A549 (cell line): Measurements from ENCODE around the gene SCGB1C2. TPM values are rescaled to one million over a fixed set of nuclear protein-coding genes. Genes with fewer than 3 reads are reported as not detected.

Source experiments
- ATAC-seq, 2 experiments: fragments of 200-7000 bp in 1 of 2; fragments of >200 bp in 1 of 2; cut with Nextera tagmentation in 1 of 2; cut with Tn5 transposase in 1 of 2; 3 replicates each; pipeline versions ENCODE4 v1.8.0 to v1.9.1; 2018 to 2020; ENCODE audit warnings: mild to moderate bottlenecking in 1 of 2, moderate library complexity in 1 of 2
- CTCF ChIA-PET: fragments of 300-600 bp; sonication (Branson Sonifier 250); formaldehyde crosslinking; extraction: SDS; loops from one replicate; lab custom pipeline; 2021; ENCODE audit warnings: antibody characterized with exemption, inconsistent platforms; lab: Yijun Ruan, JAX
- POLR2A ChIA-PET: fragments of 350-600 bp; formaldehyde crosslinking; extraction: SDS; loops from one replicate; lab custom pipeline; 2021; ENCODE audit warnings: antibody characterized with exemption, inconsistent platforms; lab: Yijun Ruan, JAX
- DNase-seq, 2 experiments: peaks; one replicate each; pipeline versions ENCODE4 v3.0.0 to v3.0.0-alpha.2; 2011 to 2016; ENCODE audit warnings: low read depth in 1 of 2, low spot score in 1 of 2
- FAIRE-seq: peaks from 2 replicates; lab custom pipeline; 2011; peaks lifted over from hg19 to GRCh38; lab: Jason Lieb, UNC
- H3K27ac ChIP-seq, 2 experiments: fragments of >200 bp; sonication (Bioruptor Twin); formaldehyde crosslinking; 3 replicates each; pipeline ENCODE4 v1.5.1; 2016 to 2017
- H3K4me1 ChIP-seq: fragments of >200 bp; sonication (Bioruptor Twin); formaldehyde crosslinking; 3 replicates; pipeline ENCODE4 v1.6.1; 2016
- H3K4me2 ChIP-seq: fragments of >200 bp; sonication (Bioruptor Twin); formaldehyde crosslinking; 3 replicates; pipeline ENCODE4 v1.6.1; 2016
- H3K4me3 ChIP-seq: fragments of >200 bp; sonication (Bioruptor Twin); formaldehyde crosslinking; 3 replicates; pipeline ENCODE4 v1.5.1; 2016
- H3K9me3 ChIP-seq: fragments of >200 bp; sonication (Bioruptor Twin); formaldehyde crosslinking; 3 replicates; pipeline ENCODE4 v1.6.1; 2016
- BCL3 ChIP-seq: fragments of >200 bp; sonication (Bioruptor Twin); formaldehyde crosslinking; IDR thresholded peaks from 3 replicates; pipeline ENCODE4 v1.6.1; 2016
- BHLHE40 ChIP-seq: IDR thresholded peaks from 2 replicates; pipeline ENCODE4 v1.6.1; 2012; ENCODE audit warnings: low read depth, low read length, inconsistent platforms
- CEBPB ChIP-seq, 2 experiments: fragments of >200 bp in 1 of 2; sonication (Bioruptor Twin) in 1 of 2; formaldehyde crosslinking in 1 of 2; IDR thresholded peaks; 2 replicates each; pipeline ENCODE4 v1.6.1; 2012 to 2016
- CTCF ChIP-seq: fragments of >200 bp; sonication (Bioruptor Twin); formaldehyde crosslinking; IDR thresholded peaks from 3 replicates; pipeline ENCODE4 v1.5.1; 2016
- E2F6 ChIP-seq: IDR thresholded peaks from 2 replicates; pipeline ENCODE4 v1.6.1; 2012; ENCODE audit warnings: low read depth, borderline replicate concordance
- ELK1 ChIP-seq: fragments of 150-350 bp; IDR thresholded peaks from 2 replicates; pipeline ENCODE4 v1.6.1; 2014; ENCODE audit warnings: low read depth, mild to moderate bottlenecking, low read length
- EP300 ChIP-seq, 2 experiments: fragments of >200 bp; sonication (Bioruptor Twin); formaldehyde crosslinking; IDR thresholded peaks; 2 replicates in 1 of 2; 3 replicates in 1 of 2; pipeline ENCODE4 v1.6.1; 2016 to 2017
- KDM5A ChIP-seq: fragments of 200-600 bp; sonication (generic); IDR thresholded peaks from 2 replicates; pipeline ENCODE4 v1.6.1; 2016; ENCODE audit warnings: antibody characterized with exemption, mild to moderate bottlenecking
- MAFK ChIP-seq: fragments of 450-650 bp; IDR thresholded peaks from 2 replicates; pipeline ENCODE4 v1.6.1; 2014; ENCODE audit not compliant: partially characterized antibody
- MAZ ChIP-seq: fragments of 150-350 bp; IDR thresholded peaks from 2 replicates; pipeline ENCODE4 v1.6.1; 2014; ENCODE audit warnings: antibody characterized with exemption, low read depth, low read length, borderline replicate concordance
- PHF8 ChIP-seq: fragments of 200-600 bp; sonication (generic); IDR thresholded peaks from 2 replicates; pipeline ENCODE4 v1.6.1; 2016; ENCODE audit warnings: low read depth, mild to moderate bottlenecking, antibody characterized with exemption, moderate library complexity, borderline replicate concordance
- POLR2A ChIP-seq: IDR thresholded peaks from 2 replicates; pipeline ENCODE4 v1.6.1; 2012; ENCODE audit warnings: mild to moderate bottlenecking, low read length
- RCOR1 ChIP-seq: fragments of 150-350 bp; IDR thresholded peaks from 2 replicates; pipeline ENCODE4 v1.6.1; 2014; ENCODE audit warnings: antibody characterized with exemption, low read length, low read depth
- REST ChIP-seq: fragments of 200-600 bp; sonication (generic); IDR thresholded peaks from 2 replicates; pipeline ENCODE4 v1.6.1; 2016; ENCODE audit warnings: antibody characterized with exemption, mild to moderate bottlenecking, moderate library complexity
- ZC3H11A ChIP-seq: fragments of 450-650 bp; IDR thresholded peaks from 2 replicates; pipeline ENCODE4 v1.6.1; 2014; ENCODE audit warnings: antibody characterized with exemption, mild to moderate bottlenecking
- ZFP36 ChIP-seq: fragments of 450-650 bp; IDR thresholded peaks from 2 replicates; pipeline ENCODE4 v1.6.1; 2014; ENCODE audit warnings: borderline replicate concordance; ENCODE audit not compliant: partially characterized antibody
- ZNF302 ChIP-seq: fragments of 250-450 bp; sonication (Bioruptor Pico); IDR thresholded peaks from 2 replicates; pipeline ENCODE4 v1.9.0; 2021; ENCODE audit warnings: inconsistent platforms, mild to moderate bottlenecking, moderate library complexity
- ZSCAN20 ChIP-seq: fragments of 250-450 bp; sonication (Bioruptor Pico); IDR thresholded peaks from 2 replicates; pipeline ENCODE4 v1.8.0; 2022; ENCODE audit warnings: mild to moderate bottlenecking, moderate library complexity
- WGBS: methylation state at CpG from one replicate; pipeline ENCODE4 v1.1.6; 2017; ENCODE audit errors: missing lambda C conversion rate; 5-methylcytosine and 5-hydroxymethylcytosine counted together
- polyA plus RNA-seq, 4 experiments: library from polyadenylated mRNA; depleted of rRNA in 3 of 4; stranded (reverse); fragments of >200 nt; fragmentation: RNase III in 1 of 4; extraction: RNeasy Plus Mini Kit Qiagen cat#74134 plus additional on column Dnase treatment in 1 of 4; gene quantifications; 2 replicates in 3 of 4; 3 replicates in 1 of 4; pipeline ENCODE4 v1.2.3, GENCODE V29; 2011 to 2017

Gene SCGB1C2
- polyA plus RNA-seq, 2 of the 4 experiments (the other 2 are of a cell fraction), result not detected

GRCh38 chr17:144936-145670 is 7.7 kb downstream of the SCGB1C2 start:
- FAIRE-seq (no peak), ATAC-seq (no peak), DNase-seq (no peak)
- Histone ChIP-seq H3K4me3 (no peak overlapping the region), H3K9me3 (no peaks in the 10 kb centered on the region), H3K4me2 (no peak overlapping the region), H3K4me1 (0 out of 3 replicates have a peak, but pooled peaks cover 4% of the 10 kb centered on the region), H3K27ac (no peak overlapping the region)
- POLR2A ChIA-PET, result no interaction called here
- TF ChIP-seq EP300 (IDR thresholded peaks at IDR 0.05) (no peak), ZSCAN20 (CRISPR knock-in tag) (no peak), BCL3 (no peak), KDM5A (no peak), CTCF (no peak), PHF8 (no peak), RCOR1 (no peak), ELK1 (no peak), ZC3H11A (no peak), MAZ (no peak), BHLHE40 (no peak), MAFK (no peak), E2F6 (no peak), REST (no peak), ZFP36 (no peak), POLR2A (no peak), CEBPB (IDR thresholded peaks at IDR 0.05) (no peak), ZNF302 (CRISPR knock-in tag) (no peak)
- 80% methylated on average over 7 of the region's 7 CpGs for WGBS
- CTCF ChIA-PET, result interaction anchor here (0.6 to 3.0 kb wide), 16 partner anchors 8 to 1195 kb away, joined by 3 to 18 read pairs (median 4); partner anchors contain the start of genes RPH3AL and TIMM22
